Astrocyte (in vitro differentiated cells and primary cell): ENCODE measurements around the gene TSC22D1. TPM values are rescaled to one million over a fixed set of nuclear protein-coding genes. Genes with fewer than 3 reads are reported as not detected.
A peak's percentile ranks its signal among the peaks of the same experiment; 100 is the strongest.

Experiments used
- DNase-seq: peaks from one replicate; pipeline ENCODE4 v3.0.0-alpha.2; 2010; ENCODE audit warnings: low read depth
- FAIRE-seq: peaks from 2 replicates; lab custom pipeline; 2011; peaks lifted over from hg19 to GRCh38; lab: Jason Lieb, UNC
- H2AFZ ChIP-seq: 2 replicates; pipeline ENCODE4 v1.6.0; 2012; ENCODE audit warnings: low read depth, low read length, inconsistent platforms
- H3K27ac ChIP-seq: 2 replicates; pipeline ENCODE4 v1.5.1; 2011; ENCODE audit warnings: low read depth, low read length, inconsistent platforms
- H3K27me3 ChIP-seq: 2 replicates; pipeline ENCODE4 v1.6.0; 2011; ENCODE audit warnings: low read length, inconsistent platforms; ENCODE audit not compliant: insufficient read depth
- H3K36me3 ChIP-seq: 2 replicates; pipeline ENCODE4 v1.5.1; 2011; ENCODE audit warnings: low read length, inconsistent platforms; ENCODE audit not compliant: insufficient read depth
- H3K4me1 ChIP-seq: 2 replicates; pipeline ENCODE4 v1.5.1; 2011; ENCODE audit warnings: low read length, inconsistent platforms; ENCODE audit not compliant: insufficient read depth
- H3K4me2 ChIP-seq: 2 replicates; pipeline ENCODE4 v1.6.0; 2012; ENCODE audit warnings: low read length, inconsistent platforms
- H3K4me3 ChIP-seq: 2 replicates; pipeline ENCODE4 v1.5.1; 2011; ENCODE audit warnings: low read depth, mild to moderate bottlenecking, low read length, inconsistent platforms; ENCODE audit not compliant: insufficient read depth
- H3K79me2 ChIP-seq: 2 replicates; pipeline ENCODE4 v1.6.0; 2012; ENCODE audit warnings: mild to moderate bottlenecking, low read length, inconsistent platforms; ENCODE audit not compliant: insufficient read depth
- H3K9ac ChIP-seq: 2 replicates; pipeline ENCODE4 v1.6.0; 2012; ENCODE audit warnings: mild to moderate bottlenecking, low read length, inconsistent platforms
- H3K9me3 ChIP-seq: 2 replicates; pipeline ENCODE4 v1.5.1; 2012; ENCODE audit warnings: low read depth, mild to moderate bottlenecking, low read length, inconsistent platforms; ENCODE audit not compliant: insufficient read depth
- H4K20me1 ChIP-seq: 2 replicates; pipeline ENCODE4 v1.6.0; 2012; ENCODE audit warnings: low read length, inconsistent platforms; ENCODE audit not compliant: insufficient read depth
- H3K27ac Mint-ChIP-seq: one replicate; pipeline ENCODE4 v1.8.0; 2021; ENCODE audit warnings: mild to moderate bottlenecking, mixed read lengths; ENCODE audit not compliant: unreplicated experiment
- H3K27me3 Mint-ChIP-seq: one replicate; pipeline ENCODE4 v1.8.0; 2021; ENCODE audit warnings: low read depth, mixed read lengths; ENCODE audit not compliant: unreplicated experiment
- H3K36me3 Mint-ChIP-seq: one replicate; pipeline ENCODE4 v1.8.0; 2021; ENCODE audit warnings: low read depth, mixed read lengths; ENCODE audit not compliant: unreplicated experiment
- H3K4me1 Mint-ChIP-seq: one replicate; pipeline ENCODE4 v1.8.0; 2021; ENCODE audit warnings: low read depth, mixed read lengths; ENCODE audit not compliant: unreplicated experiment
- H3K4me3 Mint-ChIP-seq: one replicate; pipeline ENCODE4 v1.8.0; 2021; ENCODE audit warnings: mild to moderate bottlenecking, moderate library complexity, mixed read lengths; ENCODE audit not compliant: unreplicated experiment
- H3K9me3 Mint-ChIP-seq: one replicate; pipeline ENCODE4 v1.8.0; 2021; ENCODE audit warnings: mild to moderate bottlenecking, mixed read lengths; ENCODE audit not compliant: unreplicated experiment
- EZH2 ChIP-seq: IDR thresholded peaks from 2 replicates; pipeline ENCODE4 v1.6.1; 2012; ENCODE audit warnings: mild to moderate bottlenecking, low read length, inconsistent platforms; ENCODE audit not compliant: insufficient read depth
- total RNA-seq: library from RNA; stranded (reverse); gene quantifications from 2 replicates; pipeline ENCODE4 v1.2.1, GENCODE V29; 2021
- TF ChIP-seq, protein P1 (sequence below): IDR thresholded peaks from 2 replicates; pipeline ENCODE4 v1.5.1; 2011; ENCODE audit warnings: low read depth, mild to moderate bottlenecking, inconsistent platforms, low read length, moderate library complexity; ENCODE audit not compliant: insufficient read depth

Gene TSC22D1
- total RNA-seq, 1 donor from 2014 or later, result 96.2 TPM

DNA sequence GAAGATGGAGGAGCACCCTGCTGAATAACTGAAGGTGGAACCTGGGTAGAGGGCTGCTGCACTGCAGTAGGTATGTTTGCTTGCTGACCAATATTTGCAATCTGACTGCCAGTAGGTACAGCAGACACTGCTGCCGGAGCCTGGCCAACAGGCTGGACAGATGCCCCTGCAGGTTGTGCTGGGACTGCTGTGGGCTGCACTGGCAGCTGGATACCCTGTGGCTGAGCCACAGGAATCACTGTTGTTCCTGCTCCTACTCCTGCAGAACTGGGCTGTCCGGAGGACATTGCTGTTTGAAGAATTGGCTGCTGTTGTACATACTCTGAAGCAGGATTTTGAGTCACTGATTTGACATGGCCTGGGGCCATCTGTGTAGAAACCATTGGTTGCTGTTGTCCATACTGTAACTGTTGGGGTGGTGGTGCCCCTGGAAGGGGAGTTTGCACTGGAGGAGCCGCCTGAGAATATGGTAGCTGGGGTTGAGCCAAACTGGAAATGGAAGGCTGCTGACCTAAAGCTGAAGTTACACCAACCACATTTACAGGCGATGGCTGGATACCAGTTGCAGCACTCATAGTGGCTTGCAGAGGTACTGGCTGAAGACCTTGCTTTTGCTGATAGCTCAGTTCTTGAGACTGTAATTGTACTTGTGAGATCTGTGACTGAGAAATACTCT lies 2.2 kb downstream of the TSC22D1 start:
- no peaks in the 10 kb centered on the region for H3K9me3 Mint-ChIP-seq
- peak overlapping the region; percentile 91 for H3K9ac ChIP-seq
- H3K36me3 ChIP-seq, result no peaks in the 10 kb centered on the region
- DNase-seq (peak; percentile 76), FAIRE-seq (no peak)
- H3K27me3 ChIP-seq, result no peaks in the 10 kb centered on the region
- no peaks in the 10 kb centered on the region for H3K9me3 ChIP-seq
- H3K79me2 ChIP-seq, result peaks cover 79% of the 10 kb centered on the region
- H3K4me3 Mint-ChIP-seq, result peak overlapping the region; percentile 92
- H3K4me3 ChIP-seq, result peak overlapping the region; percentile 84
- peak overlapping the region; percentile 97 for H3K4me2 ChIP-seq
- no peaks in the 10 kb centered on the region for H3K27me3 Mint-ChIP-seq
- no peak overlapping the region for H2AFZ ChIP-seq
- H3K4me1 Mint-ChIP-seq, result peaks cover 37% of the 10 kb centered on the region
- no peak overlapping the region for H3K27ac Mint-ChIP-seq
- peaks cover 44% of the 10 kb centered on the region for H3K4me1 ChIP-seq
- H4K20me1 ChIP-seq, result peaks cover 56% of the 10 kb centered on the region
- TF ChIP-seq, protein P1, sequence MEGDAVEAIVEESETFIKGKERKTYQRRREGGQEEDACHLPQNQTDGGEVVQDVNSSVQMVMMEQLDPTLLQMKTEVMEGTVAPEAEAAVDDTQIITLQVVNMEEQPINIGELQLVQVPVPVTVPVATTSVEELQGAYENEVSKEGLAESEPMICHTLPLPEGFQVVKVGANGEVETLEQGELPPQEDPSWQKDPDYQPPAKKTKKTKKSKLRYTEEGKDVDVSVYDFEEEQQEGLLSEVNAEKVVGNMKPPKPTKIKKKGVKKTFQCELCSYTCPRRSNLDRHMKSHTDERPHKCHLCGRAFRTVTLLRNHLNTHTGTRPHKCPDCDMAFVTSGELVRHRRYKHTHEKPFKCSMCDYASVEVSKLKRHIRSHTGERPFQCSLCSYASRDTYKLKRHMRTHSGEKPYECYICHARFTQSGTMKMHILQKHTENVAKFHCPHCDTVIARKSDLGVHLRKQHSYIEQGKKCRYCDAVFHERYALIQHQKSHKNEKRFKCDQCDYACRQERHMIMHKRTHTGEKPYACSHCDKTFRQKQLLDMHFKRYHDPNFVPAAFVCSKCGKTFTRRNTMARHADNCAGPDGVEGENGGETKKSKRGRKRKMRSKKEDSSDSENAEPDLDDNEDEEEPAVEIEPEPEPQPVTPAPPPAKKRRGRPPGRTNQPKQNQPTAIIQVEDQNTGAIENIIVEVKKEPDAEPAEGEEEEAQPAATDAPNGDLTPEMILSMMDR, result peak; percentile 59
- TF ChIP-seq EZH2, result no peak
- peaks cover 5% of the 10 kb centered on the region for H3K36me3 Mint-ChIP-seq
- peak overlapping the region; percentile 34 for H3K27ac ChIP-seq

DNA sequence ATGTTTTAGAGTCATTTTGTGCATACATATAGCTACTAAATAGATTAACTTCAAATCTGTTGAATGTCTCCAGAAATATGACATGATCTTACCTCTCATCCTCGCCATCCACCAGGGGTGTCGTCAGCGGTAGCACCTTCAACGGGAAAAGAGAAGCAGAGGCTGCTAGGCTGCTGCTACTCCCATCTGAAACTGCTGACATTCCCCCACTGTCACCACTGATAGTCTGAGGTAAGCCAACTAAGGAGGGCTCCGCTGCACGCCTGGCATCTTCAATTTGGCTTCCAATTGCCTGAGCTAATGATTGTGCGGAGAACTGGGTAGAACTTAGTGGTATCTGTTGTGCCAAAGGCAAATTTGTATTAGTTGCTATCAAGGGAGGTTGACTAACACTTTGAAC lies 3.1 kb downstream of the TSC22D1 start:
- no peaks in the 10 kb centered on the region for H3K9me3 ChIP-seq
- H3K9ac ChIP-seq, result peak overlapping the region; percentile 63
- H3K79me2 ChIP-seq, result peaks cover 87% of the 10 kb centered on the region
- Mint-ChIP-seq H3K9me3 (peaks cover under 1% of the 10 kb centered on the region), H3K27me3 (no peaks in the 10 kb centered on the region), H3K4me1 (peaks cover 38% of the 10 kb centered on the region), H3K4me3 (peak overlapping the region; percentile 92), H3K36me3 (peaks cover 11% of the 10 kb centered on the region), H3K27ac (peak overlapping the region; percentile 21)
- TF ChIP-seq EZH2, result no peak
- TF ChIP-seq, protein P1, result peak; percentile 6
- H3K4me3 ChIP-seq, result peak overlapping the region; percentile 84
- DNase-seq (no peak), FAIRE-seq (no peak)
- no peak overlapping the region for H2AFZ ChIP-seq
- peak overlapping the region; percentile 97 for H3K4me2 ChIP-seq
- H3K36me3 ChIP-seq, result no peaks in the 10 kb centered on the region
- H4K20me1 ChIP-seq, result peaks cover 63% of the 10 kb centered on the region
- H3K27ac ChIP-seq, result no peak overlapping the region
- H3K27me3 ChIP-seq, result no peaks in the 10 kb centered on the region
- H3K4me1 ChIP-seq, result peaks cover 39% of the 10 kb centered on the region

GRCh38 chr13:44566601-44567000 lies 9.5 kb downstream of the TSC22D1 start:
- Mint-ChIP-seq H3K36me3 (peaks cover 8% of the 10 kb centered on the region), H3K27ac (peak overlapping the region; percentile 4), H3K27me3 (no peaks in the 10 kb centered on the region), H3K9me3 (peaks cover 2% of the 10 kb centered on the region), H3K4me3 (peak overlapping the region; percentile 58), H3K4me1 (peaks cover 36% of the 10 kb centered on the region)
- Histone ChIP-seq H3K27me3 (no peaks in the 10 kb centered on the region), H3K36me3 (no peaks in the 10 kb centered on the region), H3K79me2 (peaks cover 100% of the 10 kb centered on the region), H3K4me2 (peak overlapping the region; percentile 55), H3K27ac (no peak overlapping the region), H4K20me1 (peaks cover 67% of the 10 kb centered on the region), H3K4me3 (peak overlapping the region; percentile 26), H3K4me1 (peaks cover 10% of the 10 kb centered on the region), H3K9ac (no peak overlapping the region), H2AFZ (no peak overlapping the region), H3K9me3 (no peaks in the 10 kb centered on the region)
- FAIRE-seq, result no peak
- TF ChIP-seq EZH2, result no peak
- TF ChIP-seq, protein P1, result no peak
- no peak for DNase-seq
